GM19240 (cell line): ENCODE measurements around the gene ZMPSTE24.

Source experiments
- DNase-seq: peaks from one replicate; pipeline ENCODE4 v3.0.0; 2011; ENCODE audit warnings: low spot score; ENCODE audit not compliant: insufficient read length

ZMPSTE24 gene

GRCh38 chr1:40303051-40303771 lies 45.2 kb downstream of the ZMPSTE24 start:
- DNase-seq, result no peak

DNA sequence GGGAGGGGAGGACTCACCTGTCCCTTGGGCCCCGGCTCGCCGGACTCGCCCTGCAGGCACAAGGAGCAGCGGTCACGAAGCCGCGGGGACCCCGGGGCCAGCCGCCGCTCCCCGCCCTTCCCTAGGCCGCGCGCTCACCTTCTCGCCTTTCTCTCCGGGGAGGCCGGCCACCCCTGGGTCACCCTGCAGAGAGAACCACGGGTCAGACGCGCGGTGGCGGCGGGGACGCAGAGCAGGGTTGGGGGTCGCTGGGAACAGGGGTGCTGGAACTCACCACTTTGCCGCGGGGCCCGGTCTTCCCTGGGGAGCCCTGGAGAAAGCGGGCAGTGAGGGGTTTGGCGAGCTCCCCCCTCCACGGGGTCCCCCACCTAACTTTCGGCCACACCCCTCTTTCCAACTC lies 45.8 kb downstream of the ZMPSTE24 start:
- no peak for DNase-seq

DNA sequence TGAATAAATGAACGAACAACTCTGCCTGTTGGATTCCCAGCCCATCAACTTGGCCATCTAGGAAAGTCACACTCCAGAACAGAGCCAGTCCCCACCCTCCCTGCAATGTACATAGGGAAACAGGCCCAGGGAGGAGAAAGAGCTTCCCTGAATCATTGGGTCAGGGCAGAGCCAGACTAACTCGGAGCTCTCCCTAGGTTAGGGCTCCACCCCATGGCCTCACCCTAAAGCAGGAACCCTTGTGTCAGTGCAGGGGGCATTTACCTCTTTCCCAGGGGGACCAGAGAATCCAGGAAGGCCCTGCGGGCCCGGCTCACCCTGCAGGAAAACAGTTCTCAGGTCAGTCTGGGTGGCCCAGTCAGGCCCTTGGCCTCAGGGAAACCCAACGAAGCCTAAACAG lies 47.4 kb downstream of the ZMPSTE24 start:
- no peak for DNase-seq

GRCh38 chr1:40305871-40306270 lies 47.8 kb downstream of the ZMPSTE24 start:
- no peak for DNase-seq

DNA sequence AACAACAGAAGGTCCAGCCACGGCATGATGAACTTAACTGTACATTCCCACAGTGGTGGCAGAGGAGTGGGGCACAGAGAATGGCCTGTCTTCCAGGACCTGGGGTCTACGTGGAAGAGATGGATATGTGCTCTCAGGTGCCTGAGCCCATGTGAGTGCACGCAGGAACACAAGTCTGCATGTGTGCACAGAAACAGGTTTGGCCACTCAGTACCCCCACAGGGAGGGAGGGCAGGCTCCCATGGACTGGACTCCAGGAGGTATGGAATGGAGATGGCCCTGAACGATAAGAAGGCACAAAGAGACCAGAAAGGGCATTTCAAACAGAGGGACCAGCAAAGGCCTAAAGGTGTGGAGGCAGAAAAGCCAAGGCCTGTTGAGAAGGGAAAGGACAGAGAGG lies 48.3 kb downstream of the ZMPSTE24 start:
- no peak for DNase-seq

GRCh38 chr1:40307186-40307585 lies 49.1 kb downstream of the ZMPSTE24 start:
- DNase-seq, result no peak

GRCh38 chr1:40308036-40308727 lies 50.1 kb downstream of the ZMPSTE24 start:
- no peak for DNase-seq

GRCh38 chr1:40309374-40310128 lies 51.5 kb downstream of the ZMPSTE24 start:
- DNase-seq, result no peak

DNA sequence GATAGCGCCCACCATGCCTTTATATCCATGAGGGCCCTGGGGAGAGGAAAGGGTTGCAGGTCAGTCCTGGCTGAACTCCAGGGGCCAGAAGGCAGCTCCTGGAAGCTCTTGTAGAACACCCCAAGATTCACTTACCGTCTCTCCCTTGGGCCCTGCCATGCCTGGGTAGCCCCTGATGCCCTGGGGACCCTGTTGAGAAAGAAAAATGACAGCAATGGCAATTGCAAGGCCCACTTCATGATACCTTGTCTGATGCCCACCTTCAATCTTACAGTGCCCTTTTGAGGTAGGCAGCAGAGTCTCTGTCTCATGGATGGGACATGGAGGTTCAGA lies 52.1 kb downstream of the ZMPSTE24 start:
- DNase-seq, result no peak

DNA sequence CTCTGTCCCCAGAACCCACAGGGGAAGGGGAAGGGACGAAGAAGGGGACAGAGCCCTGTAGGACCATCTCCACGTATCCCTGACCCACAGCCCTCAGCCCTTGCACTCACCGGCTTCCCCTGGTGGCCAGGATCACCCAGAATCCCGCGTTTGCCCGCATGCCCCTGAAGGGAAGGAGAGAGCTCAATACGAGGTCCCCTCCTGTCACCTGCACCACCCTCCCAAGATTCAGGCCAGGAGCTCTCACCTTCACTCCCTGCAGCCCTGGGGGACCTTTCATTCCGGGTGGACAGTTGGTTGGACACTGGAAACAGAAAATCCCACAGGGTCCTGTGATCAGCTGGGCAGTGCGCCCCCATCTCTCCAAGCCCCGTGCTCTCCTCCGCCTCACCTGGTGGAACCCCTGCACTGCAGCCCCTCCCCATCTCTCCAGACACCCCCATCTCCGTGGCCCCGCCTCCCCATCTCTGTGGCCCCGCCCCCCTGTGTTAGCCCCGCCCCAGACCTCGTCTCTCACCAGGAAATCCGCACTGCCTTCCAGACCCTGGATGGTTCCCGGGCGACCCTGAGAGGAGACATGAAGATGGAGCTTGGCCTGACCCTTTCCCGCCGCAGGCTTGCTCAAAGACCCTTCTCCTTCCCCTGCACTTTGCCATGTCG lies 53.1 kb downstream of the ZMPSTE24 start:
- DNase-seq, result no peak

GRCh38 chr1:40311692-40312091 lies 53.7 kb downstream of the ZMPSTE24 start:
- no peak for DNase-seq

DNA sequence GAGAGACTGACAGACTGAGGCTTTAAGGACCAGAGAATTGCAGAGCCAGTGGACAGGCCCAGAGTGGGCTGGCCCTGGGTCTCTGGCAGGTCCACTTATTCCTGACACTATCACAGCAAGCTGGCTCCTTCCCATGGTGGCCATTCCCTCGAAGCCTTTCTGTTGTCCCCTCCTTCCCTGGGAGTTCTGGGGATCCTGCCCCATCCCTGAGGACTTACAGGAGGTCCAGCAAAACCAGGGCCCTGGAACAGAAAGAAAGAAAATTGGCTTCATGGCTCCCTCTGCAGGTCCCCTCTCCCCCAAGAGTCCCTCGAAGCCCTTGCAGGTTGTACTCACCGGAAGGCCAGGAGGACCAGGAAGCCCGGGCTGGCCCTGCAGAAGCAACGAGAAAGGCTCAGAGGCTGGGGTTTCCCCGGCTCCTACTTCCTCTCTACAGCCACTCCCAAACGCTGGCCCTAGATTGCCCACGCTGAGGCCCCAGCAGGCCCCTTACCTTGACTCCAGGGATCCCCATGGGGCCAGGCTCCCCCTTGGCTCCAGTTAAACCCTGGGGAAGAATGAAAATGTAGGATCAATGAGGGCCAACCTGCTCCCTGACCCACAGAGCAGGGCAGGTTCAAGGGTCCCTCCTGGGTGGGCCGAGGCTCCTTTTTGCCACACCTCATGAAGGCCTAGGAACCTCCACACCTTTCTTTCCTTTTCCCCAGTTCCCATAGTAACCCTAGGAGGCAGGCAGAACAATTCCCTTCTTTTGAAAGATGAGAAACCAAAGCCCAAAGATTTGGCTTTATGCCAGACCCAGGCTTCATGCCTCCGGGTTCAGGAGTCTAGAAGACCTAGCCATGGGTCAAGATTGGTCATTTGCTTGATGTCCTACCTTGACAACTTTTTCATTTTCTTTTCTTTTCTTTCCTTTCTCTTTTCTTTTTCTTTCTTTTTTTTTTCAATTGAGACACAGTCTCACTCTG lies 54.5 kb downstream of the ZMPSTE24 start:
- peak; percentile 69 for DNase-seq

DNA sequence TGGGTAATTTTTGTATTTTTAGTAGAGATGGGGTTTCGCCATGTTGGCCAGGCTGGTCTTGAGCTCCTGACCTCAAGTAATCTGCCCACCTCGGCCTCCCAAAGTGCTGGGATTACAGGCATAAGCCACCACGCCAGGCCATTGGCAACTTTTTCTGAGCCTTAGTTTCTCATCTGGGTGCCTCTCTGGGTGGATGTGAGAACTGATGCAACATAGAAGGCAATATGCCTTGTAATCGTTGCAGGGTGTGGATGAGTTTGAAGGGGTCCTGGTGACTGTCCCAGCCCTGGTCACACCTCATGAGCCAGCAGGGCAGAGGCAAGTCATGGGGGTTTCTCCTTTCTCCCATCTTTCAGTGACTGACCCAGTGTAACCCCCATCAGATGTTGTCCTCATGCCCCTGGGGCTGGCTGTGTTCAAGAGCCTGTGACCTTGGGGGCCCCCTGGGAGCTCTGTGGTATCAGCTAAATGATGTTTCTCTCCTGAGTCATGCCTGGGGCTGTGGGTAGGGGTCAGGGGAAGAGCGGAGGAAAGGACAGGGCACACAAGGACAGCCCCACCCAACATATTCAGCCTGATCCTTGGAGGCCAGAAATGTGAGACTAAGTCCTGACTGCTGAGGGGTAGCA lies 55.4 kb downstream of the ZMPSTE24 start:
- DNase-seq, result no peak

GRCh38 chr1:40313958-40314720 lies 56.1 kb downstream of the ZMPSTE24 start:
- no peak for DNase-seq

DNA sequence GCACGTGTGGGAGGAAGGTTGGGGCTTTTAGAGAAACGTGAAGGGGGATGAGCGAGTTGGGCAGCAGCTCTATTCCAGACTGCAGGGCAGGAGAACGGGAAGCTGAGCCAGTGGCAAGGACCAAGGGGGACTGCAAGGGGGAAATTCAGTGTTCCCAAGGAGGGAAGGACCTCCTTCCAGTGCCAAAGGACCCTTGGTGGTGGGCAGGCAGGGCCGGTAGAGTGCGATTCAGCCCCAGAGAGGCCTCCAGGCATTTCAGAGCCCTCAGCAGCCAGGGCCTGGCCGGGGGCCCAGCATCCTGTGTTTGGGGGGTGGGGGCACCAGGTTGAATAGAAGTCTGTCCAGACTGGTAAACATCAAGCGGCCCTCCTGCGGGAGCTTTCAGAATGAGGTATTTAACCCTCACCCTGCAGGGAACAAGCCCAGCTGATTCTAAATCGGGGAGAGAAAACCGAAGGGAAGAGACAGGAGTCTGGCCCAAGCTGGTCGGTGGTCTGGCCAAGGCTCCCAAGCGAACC lies 56.7 kb downstream of the ZMPSTE24 start:
- no peak for DNase-seq

GRCh38 chr1:40315239-40315794 lies 57.3 kb downstream of the ZMPSTE24 start:
- peak; percentile 72 for DNase-seq

DNA sequence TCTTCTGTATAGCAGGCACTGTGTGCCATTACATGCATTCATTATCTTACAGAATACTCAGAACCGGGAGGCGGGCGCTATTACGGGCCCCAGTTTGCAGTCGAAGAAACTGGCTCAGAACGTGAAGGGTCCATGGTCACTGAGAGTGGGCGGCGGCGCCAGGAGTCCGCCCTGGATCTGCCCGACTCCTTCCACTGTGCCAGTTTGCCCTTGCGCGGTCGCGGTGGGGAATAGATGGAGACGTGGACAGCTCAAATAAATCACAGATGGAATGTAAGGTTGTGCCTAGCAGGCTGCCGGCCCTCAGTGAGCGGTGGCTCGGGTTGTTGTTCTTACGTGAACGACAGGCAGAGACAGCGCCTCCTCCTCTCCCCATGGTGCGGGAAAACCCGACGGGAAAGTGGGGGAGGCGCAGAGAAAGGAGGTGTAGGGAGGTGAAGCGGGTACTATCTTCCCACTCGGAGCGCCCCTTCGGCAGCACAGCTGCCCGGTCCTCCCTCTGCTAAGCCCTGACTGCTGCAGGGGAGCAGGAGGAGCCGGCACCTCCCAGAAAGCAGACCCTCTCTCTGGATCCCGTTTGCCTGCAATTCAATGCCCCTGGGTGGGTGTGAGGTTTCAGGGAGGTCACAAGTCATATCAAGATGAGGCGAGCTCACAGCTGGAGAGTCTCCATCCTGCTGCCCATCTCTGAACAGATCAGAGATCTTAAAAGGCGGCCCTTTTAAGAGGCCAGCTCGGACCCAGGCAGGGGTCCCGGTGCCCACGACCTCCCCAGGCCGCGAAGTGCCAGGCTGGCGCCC lies 58.0 kb downstream of the ZMPSTE24 start:
- no peak for DNase-seq
